HepG2 (cell line): Measurements from ENCODE around the gene TFDP2.

ENCODE experiments used
- CTCF ChIP-seq: sonication (generic); formaldehyde crosslinking; IDR thresholded peaks from 2 replicates; pipeline ENCODE4 v1.5.0; 2020; ENCODE audit warnings: mild to moderate bottlenecking, missing genetic modification reagents, moderate library complexity
- NFYC ChIP-seq: IDR thresholded peaks from 2 replicates; pipeline ENCODE4 v1.6.1; 2016; ENCODE audit warnings: missing genetic modification reagents, missing compliant biosample characterization
- NRL ChIP-seq: sonication (generic); formaldehyde crosslinking; IDR thresholded peaks from 2 replicates; pipeline ENCODE4 v1.5.0; 2020; ENCODE audit warnings: missing genetic modification reagents, mild to moderate bottlenecking, moderate library complexity, borderline replicate concordance

- TF ChIP-seq NFYC (CRISPR knock-in tag) = no peak
- TF ChIP-seq NRL (CRISPR knock-in tag) = no peak
- TF ChIP-seq CTCF (CRISPR knock-in tag) = no peak
These were observed 208.3 kb downstream of the TFDP2 start for GRCh38 chr3:141941093-141941492.
